ENCODE measurements around the gene RRAGC.

The RRAGC gene

DNA sequence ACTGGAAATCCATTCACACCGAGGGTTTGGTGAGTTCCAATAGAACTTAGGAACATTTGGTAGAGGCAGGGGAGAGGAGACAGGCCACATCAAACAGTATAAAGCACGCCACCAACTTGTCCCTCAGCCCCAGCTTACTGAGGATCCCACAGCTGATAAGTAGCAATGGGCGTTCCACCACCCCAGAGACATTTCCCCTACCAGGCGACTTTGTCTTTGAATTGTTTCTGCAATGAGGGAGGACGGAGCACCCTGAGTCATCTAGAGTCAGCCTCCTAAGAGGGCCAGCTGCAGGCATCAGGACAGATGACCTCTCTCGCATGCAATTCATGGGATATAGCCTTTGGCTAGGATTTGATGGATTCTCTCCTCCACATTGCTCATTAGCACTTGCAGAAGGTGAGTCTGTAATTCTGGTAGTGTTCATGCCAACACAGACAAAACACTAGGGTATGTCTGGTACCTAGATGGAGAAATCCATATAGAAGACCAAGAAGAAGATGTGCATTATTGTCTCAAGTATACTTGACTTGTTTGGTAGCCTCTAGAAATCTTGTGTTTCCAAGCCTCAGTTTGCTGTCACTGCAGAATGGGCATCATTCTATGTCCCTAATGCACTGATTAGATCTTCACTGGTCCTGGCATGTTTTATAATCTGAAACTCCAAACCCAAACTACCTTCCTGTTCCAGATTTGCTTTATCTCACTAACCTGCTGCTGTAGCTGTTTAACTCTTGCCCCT lies 69.0 kb downstream of the RRAGC start:
- Histone ChIP-seq H3K4me2 (ENCODE audit: low read depth, low read length, poor library complexity, severe bottlenecking) (no peak overlapping the region), H3K9me2 (replicated peaks; ENCODE audit: insufficient read depth, low read length) (no peaks in the 10 kb centered on the region), H3K9ac (ENCODE audit: low read length) (no peak overlapping the region), H2AFZ (ENCODE audit: low read depth, low read length, severe bottlenecking) (no peak overlapping the region), H3F3A (ENCODE audit: insufficient read depth) (no peaks in the 10 kb centered on the region), H3K9me3 (ENCODE audit: insufficient read depth, low read length) (peaks cover 4% of the 10 kb centered on the region; the same call in 1 of the 2 replicates), H3K79me2 (ENCODE audit: insufficient read depth, low read length) (no peaks in the 10 kb centered on the region), H4K20me1 (ENCODE audit: low read depth, low read length) (no peaks in the 10 kb centered on the region), H3K27ac (ENCODE audit: low read depth, low read length) (no peak overlapping the region), H3K36me3 (ENCODE audit: low read length) (no peaks in the 10 kb centered on the region), H3K4me3 (ENCODE audit: insufficient read depth, low read length, poor library complexity, severe bottlenecking) (no peak overlapping the region), H3K27me3 (ENCODE audit: low read length) (no peaks in the 10 kb centered on the region)
- TF ChIP-seq, protein P1, sequence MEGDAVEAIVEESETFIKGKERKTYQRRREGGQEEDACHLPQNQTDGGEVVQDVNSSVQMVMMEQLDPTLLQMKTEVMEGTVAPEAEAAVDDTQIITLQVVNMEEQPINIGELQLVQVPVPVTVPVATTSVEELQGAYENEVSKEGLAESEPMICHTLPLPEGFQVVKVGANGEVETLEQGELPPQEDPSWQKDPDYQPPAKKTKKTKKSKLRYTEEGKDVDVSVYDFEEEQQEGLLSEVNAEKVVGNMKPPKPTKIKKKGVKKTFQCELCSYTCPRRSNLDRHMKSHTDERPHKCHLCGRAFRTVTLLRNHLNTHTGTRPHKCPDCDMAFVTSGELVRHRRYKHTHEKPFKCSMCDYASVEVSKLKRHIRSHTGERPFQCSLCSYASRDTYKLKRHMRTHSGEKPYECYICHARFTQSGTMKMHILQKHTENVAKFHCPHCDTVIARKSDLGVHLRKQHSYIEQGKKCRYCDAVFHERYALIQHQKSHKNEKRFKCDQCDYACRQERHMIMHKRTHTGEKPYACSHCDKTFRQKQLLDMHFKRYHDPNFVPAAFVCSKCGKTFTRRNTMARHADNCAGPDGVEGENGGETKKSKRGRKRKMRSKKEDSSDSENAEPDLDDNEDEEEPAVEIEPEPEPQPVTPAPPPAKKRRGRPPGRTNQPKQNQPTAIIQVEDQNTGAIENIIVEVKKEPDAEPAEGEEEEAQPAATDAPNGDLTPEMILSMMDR (IDR thresholded peaks at IDR 0.05; ENCODE audit: insufficient read depth, low read length, poor library complexity, severe bottlenecking): no peak
- no peak for TF ChIP-seq EZH2phosphoT487 (conservative IDR thresholded peaks at IDR 0.05; ENCODE audit: low read length)

GRCh38 chr1:38789498-38790169 lies 69.9 kb downstream of the RRAGC start:
- no peaks in the 10 kb centered on the region for H3F3A ChIP-seq (ENCODE audit: insufficient read depth)
- H3K36me3 ChIP-seq (ENCODE audit: low read length): no peaks in the 10 kb centered on the region
- H3K27me3 ChIP-seq (ENCODE audit: low read length): no peaks in the 10 kb centered on the region
- no peaks in the 10 kb centered on the region for H3K9me2 ChIP-seq (replicated peaks; ENCODE audit: insufficient read depth, low read length)
- H3K27ac ChIP-seq (ENCODE audit: low read depth, low read length): no peak overlapping the region
- peaks cover 4% of the 10 kb centered on the region; the same call in 1 of the 2 replicates for H3K9me3 ChIP-seq (ENCODE audit: insufficient read depth, low read length)
- no peak overlapping the region for H2AFZ ChIP-seq (ENCODE audit: low read depth, low read length, severe bottlenecking)
- no peak overlapping the region for H3K4me2 ChIP-seq (ENCODE audit: low read depth, low read length, poor library complexity, severe bottlenecking)
- no peak overlapping the region for H3K9ac ChIP-seq (ENCODE audit: low read length)
- H3K79me2 ChIP-seq (ENCODE audit: insufficient read depth, low read length): no peaks in the 10 kb centered on the region
- TF ChIP-seq, protein P1 (IDR thresholded peaks at IDR 0.05; ENCODE audit: insufficient read depth, low read length, poor library complexity, severe bottlenecking): no peak
- TF ChIP-seq EZH2phosphoT487 (conservative IDR thresholded peaks at IDR 0.05; ENCODE audit: low read length): no peak
- no peak overlapping the region for H3K4me3 ChIP-seq (ENCODE audit: insufficient read depth, low read length, poor library complexity, severe bottlenecking)
- no peaks in the 10 kb centered on the region for H4K20me1 ChIP-seq (ENCODE audit: low read depth, low read length)

- Histone ChIP-seq H4K20me1 (ENCODE audit: low read depth, low read length) (no peaks in the 10 kb centered on the region), H2AFZ (ENCODE audit: low read depth, low read length, severe bottlenecking) (no peak overlapping the region), H3K27ac (ENCODE audit: low read depth, low read length) (no peak overlapping the region), H3K27me3 (ENCODE audit: low read length) (no peaks in the 10 kb centered on the region), H3K9me2 (replicated peaks; ENCODE audit: insufficient read depth, low read length) (no peaks in the 10 kb centered on the region), H3K9me3 (ENCODE audit: insufficient read depth, low read length) (peaks cover 4% of the 10 kb centered on the region; the same call in 1 of the 2 replicates), H3K9ac (ENCODE audit: low read length) (no peak overlapping the region), H3K4me3 (ENCODE audit: insufficient read depth, low read length, poor library complexity, severe bottlenecking) (no peak overlapping the region), H3K36me3 (ENCODE audit: low read length) (no peaks in the 10 kb centered on the region), H3K79me2 (ENCODE audit: insufficient read depth, low read length) (no peaks in the 10 kb centered on the region), H3F3A (ENCODE audit: insufficient read depth) (no peaks in the 10 kb centered on the region), H3K4me2 (ENCODE audit: low read depth, low read length, poor library complexity, severe bottlenecking) (no peak overlapping the region)
- no peak for TF ChIP-seq EZH2phosphoT487 (conservative IDR thresholded peaks at IDR 0.05; ENCODE audit: low read length)
These were observed 70.9 kb downstream of the RRAGC start for GRCh38 chr1:38788341-38789336.

Data from SU-DHL-6 (cell line).